ENCODE results near the gene SCYL1.
A peak's percentile ranks its signal among the peaks of the same experiment; 100 is the strongest.

Gene SCYL1

DNA sequence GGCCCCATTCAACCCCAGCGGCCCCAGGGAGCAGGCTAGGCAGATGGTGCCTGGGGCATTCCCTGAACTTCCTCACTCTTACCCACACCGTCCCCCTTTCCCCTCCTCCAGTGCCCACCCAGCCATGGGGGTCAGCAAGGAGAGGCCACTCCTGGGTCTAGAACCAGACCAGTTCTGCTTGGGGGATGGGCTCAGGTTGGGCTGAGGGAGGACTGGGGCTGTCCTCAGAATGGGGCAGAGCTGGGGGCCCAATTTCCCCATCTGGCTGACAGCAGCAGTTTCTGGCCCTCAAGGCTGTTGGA, 12.4 kb downstream of the SCYL1 start:
- DNase-seq (ENCODE audit: low read depth) = no peak

DNA sequence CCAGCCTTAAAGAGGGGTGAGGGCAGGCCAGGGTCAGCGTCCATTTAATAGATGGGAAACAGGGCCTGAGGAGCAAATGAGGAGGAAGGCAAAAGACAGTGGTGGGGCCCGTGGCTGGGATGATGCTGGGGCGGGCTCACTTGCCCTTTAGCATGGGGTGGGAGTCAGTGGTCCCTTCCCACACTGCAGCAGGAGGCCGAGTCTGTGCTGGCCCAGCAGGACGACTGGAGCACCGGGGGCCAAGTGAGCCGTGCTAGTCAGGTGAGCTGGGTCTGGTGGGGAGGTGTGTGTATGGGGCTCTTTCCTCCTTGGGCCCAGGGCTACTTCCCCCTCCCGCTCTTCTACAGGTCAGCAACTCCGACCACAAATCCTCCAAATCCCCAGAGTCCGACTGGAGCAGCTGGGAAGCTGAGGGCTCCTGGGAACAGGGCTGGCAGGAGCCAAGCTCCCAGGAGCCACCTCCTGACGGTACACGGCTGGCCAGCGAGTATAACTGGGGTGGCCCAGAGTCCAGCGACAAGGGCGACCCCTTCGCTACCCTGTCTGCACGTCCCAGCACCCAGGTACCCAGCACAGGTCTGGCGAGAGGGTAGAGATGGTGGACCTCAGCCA, 12.8 kb downstream of the SCYL1 start:
- no peak for DNase-seq (ENCODE audit: low read depth)

DNA sequence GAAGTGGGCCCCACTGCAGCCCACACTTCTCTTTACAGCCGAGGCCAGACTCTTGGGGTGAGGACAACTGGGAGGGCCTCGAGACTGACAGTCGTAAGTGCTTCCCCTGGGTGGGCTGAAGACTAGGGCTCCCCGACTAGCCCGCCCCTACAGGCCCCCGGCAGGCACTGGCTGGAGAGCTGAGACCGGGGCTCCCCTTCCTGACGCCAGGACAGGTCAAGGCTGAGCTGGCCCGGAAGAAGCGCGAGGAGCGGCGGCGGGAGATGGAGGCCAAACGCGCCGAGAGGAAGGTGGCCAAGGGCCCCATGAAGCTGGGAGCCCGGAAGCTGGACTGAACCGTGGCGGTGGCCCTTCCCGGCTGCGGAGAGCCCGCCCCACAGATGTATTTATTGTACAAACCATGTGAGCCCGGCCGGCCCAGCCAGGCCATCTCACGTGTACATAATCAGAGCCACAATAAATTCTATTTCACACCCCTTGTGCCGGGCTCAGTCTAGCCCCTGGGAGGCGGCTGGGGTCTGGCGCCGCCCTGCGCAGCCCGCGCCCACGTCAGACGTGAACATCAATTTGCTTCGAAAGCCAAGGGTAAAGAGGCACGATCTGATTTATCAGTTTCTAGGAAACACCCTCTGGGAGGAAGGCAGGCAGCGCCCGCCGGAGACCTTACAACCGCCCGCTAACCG, 13.5 kb downstream of the SCYL1 start:
- DNase-seq (ENCODE audit: low read depth) = no peak

DNA sequence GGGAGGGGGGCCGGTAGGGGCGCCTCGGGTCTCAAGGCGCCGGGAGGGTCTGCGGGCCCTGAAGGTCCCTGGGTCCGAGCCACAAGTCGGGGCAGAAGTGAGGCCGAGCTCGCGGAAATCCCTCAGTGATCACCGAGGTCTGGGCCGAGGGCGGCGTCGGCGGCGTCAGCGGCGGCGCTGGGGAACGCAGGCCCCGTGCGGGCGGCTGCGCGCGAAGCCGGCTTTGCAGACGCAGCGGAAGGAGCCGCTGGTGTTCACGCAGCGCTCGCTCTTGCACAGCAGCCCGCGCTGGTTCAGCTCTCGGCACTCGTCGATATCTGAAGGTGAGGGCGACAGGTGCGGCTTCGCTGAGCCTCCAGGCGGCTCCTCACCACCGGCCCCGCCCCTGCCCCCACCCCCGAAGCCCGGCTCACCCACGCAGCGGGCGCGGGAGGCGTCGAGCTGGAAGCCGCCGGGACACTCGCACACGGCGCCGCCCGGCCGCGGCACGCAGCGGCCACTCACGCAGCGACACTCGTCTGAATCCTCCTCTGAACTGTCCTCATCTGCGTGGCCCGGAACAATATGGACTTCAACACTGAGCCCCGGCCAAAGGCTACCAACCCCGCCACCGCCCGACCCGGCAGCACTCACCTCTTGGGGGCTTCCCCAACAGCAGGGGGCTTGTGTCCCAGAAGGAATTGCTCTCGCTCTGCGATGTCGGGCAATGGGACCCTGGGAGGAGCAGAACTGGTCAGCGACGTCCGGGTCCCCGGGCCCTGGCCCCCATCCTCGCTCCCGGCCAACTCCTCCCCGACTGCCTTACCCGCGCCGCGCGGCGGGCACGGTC, 14.2 kb downstream of the SCYL1 start:
- DNase-seq (ENCODE audit: low read depth) = no peak

DNA sequence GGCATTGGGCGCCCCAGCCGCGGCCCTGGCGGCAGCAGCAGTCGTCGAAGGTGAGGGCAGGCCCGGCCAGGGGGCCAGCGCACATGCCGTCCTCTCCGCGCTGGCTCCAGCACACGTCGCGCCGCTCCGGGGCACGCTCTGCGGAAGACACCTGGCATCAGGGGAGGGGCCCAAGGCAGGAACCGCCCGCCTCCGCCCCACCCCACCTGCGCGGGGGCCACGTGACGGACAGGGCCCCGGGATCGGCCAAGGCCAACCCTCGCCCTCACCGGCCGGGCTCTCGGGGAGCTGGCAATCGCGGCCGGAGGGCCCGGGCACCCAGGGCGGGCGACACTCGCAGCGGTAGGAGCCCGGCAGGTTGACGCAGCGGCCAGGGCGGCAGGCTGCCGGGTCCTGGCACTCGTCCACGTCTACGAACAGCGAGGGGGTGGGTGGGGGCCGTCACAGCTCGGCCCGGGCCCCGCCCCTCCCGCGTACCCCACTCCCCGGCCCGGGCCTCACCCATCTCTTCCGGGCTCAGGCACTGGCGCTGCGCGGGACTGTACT, 14.9 kb downstream of the SCYL1 start:
- no peak for DNase-seq (ENCODE audit: low read depth)

DNA sequence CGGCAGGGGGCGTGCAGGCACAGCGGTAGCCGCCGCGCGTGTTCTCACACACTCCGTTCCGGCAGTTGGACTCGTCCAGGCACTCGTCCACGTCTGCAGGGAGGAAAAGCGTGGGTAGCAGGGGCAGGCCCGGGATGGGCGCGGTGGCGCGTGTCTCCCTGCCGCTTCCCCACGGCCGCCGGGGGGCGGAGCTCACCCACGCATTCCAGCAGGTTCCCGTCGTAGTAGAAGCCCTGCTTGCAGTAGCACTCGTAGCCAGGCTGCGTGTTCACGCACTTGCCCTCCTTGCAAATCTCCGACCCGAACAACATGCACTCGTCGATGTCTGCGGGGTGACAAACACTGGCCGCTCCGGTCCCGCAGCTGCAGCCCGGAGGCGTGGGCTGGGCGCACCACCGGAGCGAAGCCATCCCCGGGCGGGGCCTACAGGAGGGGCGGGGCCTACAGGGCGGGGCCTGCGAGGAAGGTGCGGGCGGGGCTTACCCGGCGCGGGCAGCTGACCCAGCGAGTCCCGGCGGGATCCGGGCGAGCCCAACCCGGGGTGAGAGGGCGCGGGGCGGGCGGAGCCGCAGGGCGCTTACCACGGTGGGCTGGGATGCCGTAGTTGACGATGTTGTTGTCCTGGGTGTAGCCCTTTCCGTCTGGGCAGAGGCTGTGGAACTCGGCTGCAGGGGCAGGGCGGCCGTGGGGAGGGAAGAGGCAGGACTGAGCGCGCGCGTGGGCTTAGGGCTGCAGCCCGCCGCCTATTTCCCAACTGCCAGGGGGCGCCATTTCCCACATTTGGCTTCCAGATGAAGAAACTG, 15.6 kb downstream of the SCYL1 start:
- peak; percentile 75 for DNase-seq (ENCODE audit: low read depth)

DNA sequence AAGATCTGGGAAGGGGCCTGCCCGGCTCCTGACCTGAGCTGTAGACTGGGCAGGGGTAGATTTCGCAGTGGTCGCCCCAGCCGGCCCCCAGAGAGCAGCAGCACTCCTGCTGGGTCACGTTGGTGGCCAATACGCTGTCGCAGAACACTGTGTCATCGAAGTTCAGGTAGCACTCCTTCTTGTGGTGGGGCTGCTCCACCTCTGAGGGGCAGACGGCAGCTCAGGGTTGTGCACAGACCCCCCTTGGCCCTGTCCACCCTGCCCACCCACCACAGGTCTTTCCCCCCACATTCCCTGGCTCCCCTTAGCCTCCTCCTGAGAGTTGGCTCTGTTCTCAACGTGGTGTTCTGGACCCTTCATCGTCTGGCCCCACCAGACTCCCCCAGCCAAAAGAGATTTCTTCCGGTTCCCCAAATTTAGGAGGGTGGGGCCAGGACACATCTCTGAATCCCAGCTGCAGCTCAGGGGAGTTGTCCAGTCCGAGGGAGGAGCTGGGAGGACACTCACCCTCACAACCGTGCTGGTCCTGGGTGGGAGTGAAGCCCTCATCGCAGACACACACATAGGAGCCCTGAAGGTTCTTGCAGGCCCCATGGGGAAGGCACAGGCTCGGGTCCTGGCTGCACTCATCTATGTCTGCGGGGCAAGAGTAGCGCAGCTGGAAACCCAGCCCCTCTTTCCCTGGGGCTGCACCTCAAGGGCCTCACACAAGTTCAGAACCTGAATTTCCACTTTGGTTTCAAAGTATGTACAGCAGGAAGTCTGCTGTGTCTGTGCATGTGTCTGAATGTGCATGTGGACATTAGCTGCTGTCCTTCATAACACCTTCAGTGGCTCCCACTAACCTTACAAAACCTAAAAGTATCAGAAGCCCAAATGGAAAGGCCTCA, 16.5 kb downstream of the SCYL1 start:
- DNase-seq (ENCODE audit: low read depth) = no peak

DNA sequence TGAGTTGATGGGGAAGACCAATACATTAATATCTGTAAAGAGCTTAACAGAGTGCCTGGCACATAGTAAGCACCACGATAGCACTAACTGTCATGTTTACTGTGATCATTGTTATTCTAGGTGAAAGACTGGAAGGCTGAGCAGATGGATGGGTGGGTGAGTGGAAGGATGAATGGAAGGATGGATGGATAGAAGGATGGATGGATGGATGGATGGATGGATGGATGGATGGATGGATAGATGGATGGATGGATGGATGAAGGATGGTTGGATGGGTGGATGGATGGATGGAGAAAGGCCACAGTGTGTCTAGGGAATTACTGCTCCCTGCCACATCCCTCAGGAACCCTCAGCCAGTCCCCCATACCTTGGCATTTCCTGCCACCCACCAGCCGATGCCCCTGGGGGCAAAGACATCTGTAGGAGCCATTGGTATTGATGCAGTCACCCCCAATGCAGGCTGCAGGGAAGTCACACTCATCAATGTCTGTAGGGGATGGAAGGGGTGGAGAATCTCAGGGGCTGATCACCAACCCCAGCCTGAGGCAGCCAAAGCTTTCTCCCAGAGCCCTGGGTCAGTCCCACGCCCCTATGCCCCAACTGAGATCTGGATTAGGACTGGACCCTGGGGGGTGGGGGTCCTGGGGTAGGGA, 18.0 kb downstream of the SCYL1 start:
- DNase-seq (ENCODE audit: low read depth) = no peak

DNA sequence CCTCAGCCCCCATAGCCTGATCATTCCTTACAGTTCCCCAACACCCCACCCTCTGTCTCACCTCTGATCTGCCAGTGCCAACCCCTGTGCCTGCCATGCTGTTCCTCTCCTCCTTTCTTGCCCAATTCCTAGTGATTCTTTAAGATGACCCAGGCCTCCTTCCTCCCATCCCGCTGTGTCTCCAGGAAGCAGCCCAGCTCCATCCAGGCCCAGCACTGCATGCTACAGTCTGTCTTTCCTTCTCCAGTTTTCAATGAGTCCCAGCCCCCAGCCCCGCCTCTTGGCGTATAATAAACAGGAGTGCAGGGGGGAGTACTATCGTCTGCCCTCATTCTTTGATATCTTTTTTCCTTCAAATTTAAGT, 21.0 kb downstream of the SCYL1 start:
- DNase-seq (ENCODE audit: low read depth) = no peak

DNA sequence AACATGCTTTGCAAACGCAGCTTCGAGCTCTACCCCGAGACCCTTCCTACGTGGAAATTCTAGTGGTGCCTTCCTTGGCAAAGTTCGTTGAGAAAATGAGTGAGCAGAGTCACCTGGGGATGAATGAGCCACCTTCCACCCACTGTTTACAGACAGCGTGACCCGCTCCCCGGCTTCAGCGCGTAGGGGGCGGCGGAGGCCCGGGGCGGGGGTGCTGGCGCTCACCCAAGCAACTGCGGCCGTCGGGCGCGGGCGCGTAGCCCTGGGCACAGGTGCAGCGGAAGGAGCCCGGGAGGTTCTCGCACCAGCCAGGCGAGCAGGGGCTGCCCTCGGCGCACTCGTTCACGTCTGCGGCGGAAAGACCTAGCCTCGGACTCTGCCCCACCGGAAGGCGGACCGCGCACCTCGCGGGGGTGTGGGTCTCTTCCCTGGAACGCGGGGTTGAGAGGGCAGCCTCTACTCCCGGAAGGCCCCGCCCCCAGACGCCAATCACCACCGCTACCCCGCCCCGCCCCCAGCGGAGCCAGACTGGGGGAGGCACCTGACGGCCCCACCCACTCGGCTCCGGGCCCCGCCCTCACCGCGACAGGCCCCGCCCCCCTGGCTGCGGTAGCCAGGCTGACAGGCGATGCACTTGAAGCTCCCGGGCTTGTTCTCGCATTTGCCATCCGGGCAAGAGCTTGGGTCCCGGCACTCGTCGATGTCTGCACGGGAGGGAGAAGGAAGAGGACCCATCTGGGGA, 21.5 kb downstream of the SCYL1 start:
- peak; percentile 98 for DNase-seq (ENCODE audit: low read depth)

DNA sequence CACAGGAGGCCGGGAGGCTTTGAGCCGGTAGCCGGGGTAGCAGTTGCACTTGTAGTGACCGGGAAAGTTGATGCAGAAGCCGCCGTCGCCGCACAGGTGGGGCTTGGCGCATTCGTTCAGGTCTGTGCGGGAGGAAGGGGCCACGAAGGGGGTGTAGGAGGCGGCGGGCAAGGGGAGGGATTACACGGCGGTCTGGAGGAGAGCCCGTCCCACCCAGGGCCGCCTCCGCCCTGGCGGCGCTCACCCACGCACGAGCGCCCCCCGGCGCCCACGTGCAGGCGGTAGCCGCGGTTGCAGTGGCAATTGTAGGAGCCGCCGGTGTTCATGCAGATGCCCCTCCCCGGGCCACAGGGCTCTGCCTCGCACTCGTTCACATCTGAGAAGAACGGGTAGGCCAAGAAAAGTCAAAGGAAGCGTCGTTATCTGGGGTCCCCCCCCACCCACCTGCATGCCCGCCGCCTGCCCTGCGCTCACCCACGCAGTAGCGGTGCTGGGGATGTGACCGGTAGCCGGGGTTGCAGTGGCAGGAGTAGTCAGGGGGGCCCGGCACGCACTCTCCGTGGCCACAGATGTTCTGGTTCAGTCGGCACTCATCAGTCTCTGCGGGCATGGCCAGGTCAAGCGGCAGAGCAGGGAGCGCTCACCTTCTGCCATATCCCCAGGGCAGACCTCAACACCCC, 22.7 kb downstream of the SCYL1 start:
- peak; percentile 38 for DNase-seq (ENCODE audit: low read depth)

DNA sequence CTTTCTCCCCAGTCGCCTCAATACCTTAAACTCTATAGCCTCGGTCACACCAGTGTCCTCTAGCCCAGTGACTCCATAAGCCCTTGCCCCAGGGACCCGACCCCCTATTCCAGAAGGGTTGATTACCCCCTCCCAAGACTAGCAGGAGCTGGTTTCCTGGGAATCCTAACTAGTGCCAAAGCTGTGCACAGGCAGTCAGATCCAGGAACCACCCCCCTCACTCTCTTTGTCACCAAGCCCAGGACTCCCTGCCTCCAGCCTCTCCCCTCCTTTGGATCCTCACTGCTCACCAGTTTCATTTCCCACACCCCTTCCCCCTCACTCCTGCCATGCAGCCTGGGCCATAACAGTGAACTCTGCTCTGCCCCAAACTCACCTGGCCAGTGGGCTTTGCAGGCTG, 23.5 kb downstream of the SCYL1 start:
- DNase-seq (ENCODE audit: low read depth) = no peak

DNA sequence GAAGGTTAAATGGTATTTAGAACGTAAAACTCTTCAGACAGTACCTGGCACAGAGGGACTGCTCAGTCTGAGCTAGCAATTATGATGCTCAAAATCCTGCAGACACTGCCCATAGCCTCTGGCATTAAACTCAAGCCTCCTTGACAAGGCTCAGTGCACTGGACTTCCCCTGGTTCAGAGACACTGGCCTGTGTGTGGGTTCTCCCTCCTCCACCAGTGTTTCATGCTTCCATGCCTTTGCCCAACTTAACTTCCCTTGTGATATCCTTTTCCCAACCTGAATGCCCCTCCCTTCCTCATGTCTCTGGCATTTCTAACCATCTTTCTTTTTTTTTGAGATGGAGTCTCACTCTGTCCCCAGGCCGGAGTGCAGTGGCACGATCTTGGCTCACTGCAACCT, 24.2 kb downstream of the SCYL1 start:
- no peak for DNase-seq (ENCODE audit: low read depth)

DNA sequence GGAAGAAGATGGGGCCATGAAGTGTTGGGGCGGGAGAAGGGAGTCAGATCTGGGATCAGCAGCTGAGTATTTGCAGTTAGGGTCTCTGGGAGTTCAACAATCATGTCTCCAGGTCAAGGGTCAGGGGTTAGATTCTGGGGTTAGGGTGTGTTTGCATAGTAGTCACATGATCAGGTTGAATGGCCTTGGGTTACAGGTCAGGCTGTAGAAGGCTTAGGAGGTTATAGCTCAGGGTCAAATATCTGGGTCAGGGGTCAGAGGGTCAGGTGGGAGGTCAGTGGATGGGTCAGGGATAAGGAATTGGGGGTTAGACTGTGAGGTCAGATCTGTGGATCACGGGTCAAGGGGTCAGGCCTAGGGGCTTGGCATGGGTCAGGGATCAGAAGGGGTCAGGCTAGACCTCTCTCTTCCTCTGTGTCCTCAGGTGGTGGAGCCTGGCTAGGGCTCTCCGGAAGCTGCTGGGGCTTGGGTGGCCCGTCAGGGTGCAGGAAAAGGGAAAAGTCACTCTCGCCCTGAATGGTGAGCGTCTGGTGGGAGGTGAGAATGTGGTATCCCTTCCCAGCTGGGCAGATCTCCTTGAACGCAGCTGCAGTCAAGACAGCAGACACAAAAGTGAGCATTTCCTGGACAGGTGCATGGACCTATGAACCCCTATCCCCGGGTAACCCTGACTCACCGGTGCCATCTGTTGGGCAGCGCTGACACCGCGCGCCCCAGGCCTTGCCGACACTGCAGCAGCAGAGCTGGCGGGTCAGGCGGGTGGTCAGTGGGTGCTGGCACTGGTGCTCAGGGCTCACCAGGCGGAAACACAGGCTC, 26.9 kb downstream of the SCYL1 start:
- peak; percentile 50 for DNase-seq (ENCODE audit: low read depth)

DNA sequence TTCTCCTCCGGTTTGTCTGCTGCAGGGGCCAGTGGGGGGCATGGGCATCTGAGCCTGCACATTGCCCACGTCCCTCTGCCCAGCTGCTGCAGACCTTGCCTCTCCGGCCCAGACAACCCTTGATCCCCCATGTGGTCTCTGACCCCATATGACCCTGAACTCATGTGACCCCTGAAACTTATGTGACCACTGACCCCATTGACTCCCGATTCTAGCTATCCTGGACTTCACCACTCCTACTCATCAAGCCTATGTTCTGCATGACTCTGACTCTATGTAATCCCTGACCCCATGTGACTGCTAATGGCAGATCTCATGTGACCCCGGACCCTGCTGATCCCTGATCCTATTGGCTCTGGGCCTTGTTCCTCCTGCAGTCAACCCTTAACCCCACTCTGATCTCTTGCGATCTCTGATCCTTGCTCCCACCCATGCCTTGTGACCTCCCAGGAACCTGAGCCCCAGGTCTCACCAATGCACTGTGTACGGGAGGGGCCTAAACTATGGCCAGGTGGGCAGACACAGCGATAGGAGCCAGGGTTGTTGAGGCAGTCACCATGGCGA, 27.6 kb downstream of the SCYL1 start:
- no peak for DNase-seq (ENCODE audit: low read depth)

DNA sequence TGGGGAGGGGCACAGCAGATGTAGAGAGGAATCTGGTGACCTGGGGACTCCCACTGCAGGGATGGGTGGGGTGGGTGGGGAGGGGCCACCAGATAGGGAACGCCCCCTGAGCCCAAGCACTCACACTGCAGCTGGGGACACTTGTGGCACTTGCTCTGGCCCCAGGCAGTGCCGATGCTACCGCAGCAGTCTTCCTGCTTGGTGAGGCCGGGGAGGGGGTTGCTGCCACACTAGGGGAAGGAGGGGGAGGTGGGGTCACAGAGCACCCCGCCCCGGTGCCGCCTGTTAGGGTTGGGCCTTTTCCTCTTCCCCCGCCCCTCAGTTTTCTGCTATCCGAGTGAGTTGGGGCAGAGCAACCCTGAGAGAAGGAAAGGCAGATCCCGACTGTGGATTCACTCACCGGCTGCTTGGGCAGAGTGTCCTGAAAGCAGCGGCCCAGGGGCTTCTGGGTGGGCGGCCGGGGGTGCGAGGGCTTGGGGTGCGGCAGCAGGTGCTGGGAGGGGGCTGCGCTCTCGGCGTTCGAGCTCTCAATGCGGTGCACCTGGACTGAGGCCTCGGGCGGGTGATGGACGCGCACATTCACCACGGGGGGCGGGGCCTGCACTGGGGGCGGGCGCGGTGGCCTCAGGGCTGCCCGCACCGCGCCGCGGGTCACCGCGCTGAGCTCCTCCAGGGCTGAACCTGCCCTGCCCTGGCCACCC, 28.6 kb downstream of the SCYL1 start:
- peak; percentile 72 for DNase-seq (ENCODE audit: low read depth)

DNA sequence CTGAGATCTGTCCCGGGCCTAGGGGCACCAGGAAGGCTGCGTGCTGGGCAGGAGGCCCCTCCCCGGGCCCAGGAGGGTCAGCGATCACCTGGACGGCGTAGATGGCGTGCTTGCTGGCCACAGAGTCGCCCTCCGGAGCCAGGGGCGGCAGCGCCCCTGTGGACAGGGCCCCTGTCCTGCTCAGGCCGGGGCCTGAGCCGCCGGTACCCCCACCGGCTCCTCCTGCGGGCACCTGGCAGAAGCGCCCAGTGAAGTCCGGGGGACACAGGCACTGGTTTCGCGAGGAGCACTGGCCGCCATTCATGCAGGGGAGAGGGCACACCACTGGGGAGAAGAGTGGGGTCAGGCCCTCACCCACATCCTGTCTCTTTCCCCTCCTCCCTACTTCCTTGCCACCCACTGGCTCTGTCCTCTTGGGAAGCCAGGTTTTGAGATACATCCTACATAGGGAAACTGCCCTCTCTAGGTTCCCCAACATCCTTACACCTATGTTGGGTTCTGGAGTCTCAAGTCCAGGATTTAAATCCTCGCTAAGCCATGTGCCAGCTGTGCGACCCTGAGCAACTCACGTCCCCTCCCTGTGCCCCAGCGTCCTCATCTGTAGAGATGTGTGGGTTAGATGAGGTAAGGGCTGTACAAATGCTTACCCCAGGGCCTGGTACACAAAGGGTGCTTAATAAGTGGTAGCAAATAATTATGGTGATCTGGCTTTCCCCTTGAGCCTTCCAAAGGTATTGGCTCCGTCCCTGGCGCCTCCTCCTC, 29.4 kb downstream of the SCYL1 start:
- no peak for DNase-seq (ENCODE audit: low read depth)

Measured in activated T-helper 1 cell treated with Interleukin-2 at 50 U/mL for 16 hours (primary cell).